Gastroesophageal sphincter (tissue), 3 donors: ENCODE measurements around the gene DISP2.

Source experiments
- CTCF ChIP-seq, 4 experiments: fragments of 200-600 bp in 2 of 4; fragments of 450-650 bp in 2 of 4; sonication (generic) in 1 of 4; IDR thresholded peaks; one replicate each; pipeline ENCODE4 v1.5.1; 2017 to 2019; ENCODE audit warnings: antibody characterized with exemption in 4 of 4, mild to moderate bottlenecking in 2 of 4, moderate library complexity in 2 of 4
- EP300 ChIP-seq: sonication (generic); formaldehyde crosslinking; IDR thresholded peaks from one replicate; pipeline ENCODE4 v1.6.1; 2017; ENCODE audit warnings: antibody characterized with exemption, mild to moderate bottlenecking
- POLR2AphosphoS5 ChIP-seq: sonication (generic); formaldehyde crosslinking; IDR thresholded peaks from one replicate; pipeline ENCODE4 v1.6.1; 2017; ENCODE audit warnings: antibody characterized with exemption

GRCh38 chr15:40369971-40370370 is 12.0 kb downstream of the DISP2 start:
- TF ChIP-seq POLR2AphosphoS5 (no peak), CTCF (IDR thresholded peaks at IDR 0.05) (no peak), EP300 (no peak)
